Activated CD4-positive, CD25-positive, alpha-beta regulatory T cell treated with anti-CD3 and anti-CD28 coated beads, Interleukin-2, amount 50 U/mL, for 16 hours (primary cell): ENCODE measurements around the gene NT5C2.
"Not testable (repeated sequence)": the region's sequence is repeated elsewhere in the genome, so short reads cannot be mapped to it uniquely, and the experiment has no call there.

Experiments
- DNase-seq: peaks from one replicate; pipeline ENCODE4 v3.0.0-alpha.2; 2020; ENCODE audit warnings: low read depth, low spot score

The NT5C2 gene

GRCh38 chr10:103193107-103193819 lies at the start of gene NT5C2:
Gene NT5C2 (minus strand): TSS chr10:103193272. CDS start chr10:103174958, 18,314 bp downstream.
- DNase-seq, result peak; percentile 48

- no peak for DNase-seq
These were observed 48.4 kb upstream of the NT5C2 start for GRCh38 chr10:103241262-103242011.

- no peak for DNase-seq
These were observed 45.6 kb upstream of the NT5C2 start for GRCh38 chr10:103238506-103239252.

GRCh38 chr10:103235775-103236174 lies 42.7 kb upstream of the NT5C2 start:
- DNase-seq, result no peak

- DNase-seq, result no peak
These were observed 39.9 kb upstream of the NT5C2 start for GRCh38 chr10:103232772-103233488.

- no peak for DNase-seq
These were observed 39.1 kb upstream of the NT5C2 start for GRCh38 chr10:103232131-103232673.

GRCh38 chr10:103231047-103231551 lies 38.0 kb upstream of the NT5C2 start:
- no peak for DNase-seq

- no peak for DNase-seq
These were observed 34.3 kb upstream of the NT5C2 start for GRCh38 chr10:103227416-103227815.

- no peak for DNase-seq
These were observed 32.9 kb upstream of the NT5C2 start for GRCh38 chr10:103225939-103226338.

- DNase-seq, result not testable (repeated sequence)
These were observed 31.6 kb upstream of the NT5C2 start for GRCh38 chr10:103224721-103225120.

- no peak for DNase-seq
These were observed 31.1 kb upstream of the NT5C2 start for GRCh38 chr10:103224133-103224532.

- not testable (repeated sequence) for DNase-seq
These were observed 23.3 kb upstream of the NT5C2 start for GRCh38 chr10:103216362-103216761.

GRCh38 chr10:103215601-103216000 lies 22.5 kb upstream of the NT5C2 start:
- no peak for DNase-seq

- not testable (repeated sequence) for DNase-seq
These were observed 17.2 kb upstream of the NT5C2 start for GRCh38 chr10:103210262-103210661.

- not testable (repeated sequence) for DNase-seq
These were observed 14.6 kb upstream of the NT5C2 start for GRCh38 chr10:103207643-103208042.

- no peak for DNase-seq
These were observed 14.1 kb upstream of the NT5C2 start for GRCh38 chr10:103207141-103207540.

- not testable (repeated sequence) for DNase-seq
These were observed 13.6 kb upstream of the NT5C2 start for GRCh38 chr10:103206715-103207114.

GRCh38 chr10:103205401-103205800 lies 12.3 kb upstream of the NT5C2 start:
- DNase-seq, result not testable (repeated sequence)

- no peak for DNase-seq
These were observed 11.5 kb upstream of the NT5C2 start for GRCh38 chr10:103204353-103205255.

- DNase-seq, result no peak
These were observed 10.4 kb upstream of the NT5C2 start for GRCh38 chr10:103203466-103203865.
